HuH-7 (cell line): ENCODE measurements around the gene DDX39A.
A peak's percentile ranks its signal among the peaks of the same experiment; 100 is the strongest.
"Not testable (repeated sequence)": the region's sequence is repeated elsewhere in the genome, so short reads cannot be mapped to it uniquely, and the experiment has no call there.

Experiments
- DNase-seq: peaks from one replicate; pipeline ENCODE4 v3.0.0; 2011; ENCODE audit warnings: low spot score

The DDX39A gene

DNA sequence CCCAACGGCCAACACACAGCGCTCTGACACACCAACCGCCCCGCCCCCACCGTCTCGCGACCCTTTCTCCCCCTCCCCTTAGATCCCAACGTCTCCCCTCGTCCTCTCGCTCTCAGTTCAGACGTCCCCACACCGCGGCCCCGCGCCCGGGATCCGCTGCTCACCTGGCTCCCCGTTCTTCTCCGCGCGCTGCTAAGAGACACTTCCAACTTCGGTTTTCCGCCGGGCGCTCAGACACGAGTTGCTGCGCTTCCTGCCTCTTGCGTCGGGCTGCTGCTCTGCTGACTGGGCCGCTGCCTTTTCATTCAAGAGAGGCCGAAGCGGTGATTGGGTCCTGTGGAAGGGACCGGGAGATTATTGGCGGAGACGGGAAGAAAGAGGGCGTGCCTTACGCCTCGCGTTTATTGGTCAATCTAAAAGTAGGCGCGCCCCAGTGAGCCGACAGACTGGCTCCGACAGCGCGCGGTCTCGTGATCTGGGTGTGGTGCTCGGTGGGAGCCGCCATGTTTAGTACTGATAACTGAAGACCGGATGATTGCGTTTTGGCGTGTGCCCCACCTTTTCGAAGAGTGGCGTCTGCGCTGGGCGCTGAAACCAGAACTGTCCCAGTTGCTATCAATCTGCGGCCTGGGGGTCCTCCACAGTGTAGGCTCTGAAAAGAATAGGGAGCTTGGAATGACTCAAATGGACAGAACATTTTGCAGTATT is at the start of gene DDX39A:
Gene DDX39A (minus strand): TSS at position 236 of the 708 bp plus-strand sequence. CDS start 6,121 bp downstream, outside the sequence.
- peak; percentile 97 for DNase-seq

GRCh38 chr19:14467816-14468215 is 48.7 kb upstream of the DDX39A start:
- DNase-seq, result no peak

GRCh38 chr19:14467391-14467790 is 48.2 kb upstream of the DDX39A start:
- no peak for DNase-seq

- DNase-seq, result no peak
Observed at GRCh38 chr19:14463747-14464146, 44.6 kb upstream of the DDX39A start.

DNA sequence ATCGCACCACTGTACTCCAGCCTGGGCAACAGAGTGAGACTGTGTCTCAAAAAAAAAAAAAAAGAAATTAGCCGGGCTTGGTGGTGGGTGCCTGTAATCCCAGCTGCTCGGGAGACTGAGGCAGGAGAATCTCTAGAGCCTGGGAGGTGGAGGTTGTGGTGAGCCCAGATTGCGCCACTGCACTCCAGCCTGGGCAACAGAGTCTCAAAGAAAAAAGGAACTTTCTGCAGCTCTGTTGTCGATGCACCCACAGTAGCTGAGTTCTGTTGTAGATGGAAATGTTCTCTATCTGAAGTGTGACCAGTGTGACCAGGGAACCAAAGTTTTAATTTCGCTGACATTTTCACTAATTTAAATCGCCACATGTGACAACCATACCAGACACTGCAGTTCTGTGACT is 43.3 kb upstream of the DDX39A start:
- DNase-seq, result not testable (repeated sequence)

GRCh38 chr19:14460935-14461334 is 41.8 kb upstream of the DDX39A start:
- no peak for DNase-seq

DNA sequence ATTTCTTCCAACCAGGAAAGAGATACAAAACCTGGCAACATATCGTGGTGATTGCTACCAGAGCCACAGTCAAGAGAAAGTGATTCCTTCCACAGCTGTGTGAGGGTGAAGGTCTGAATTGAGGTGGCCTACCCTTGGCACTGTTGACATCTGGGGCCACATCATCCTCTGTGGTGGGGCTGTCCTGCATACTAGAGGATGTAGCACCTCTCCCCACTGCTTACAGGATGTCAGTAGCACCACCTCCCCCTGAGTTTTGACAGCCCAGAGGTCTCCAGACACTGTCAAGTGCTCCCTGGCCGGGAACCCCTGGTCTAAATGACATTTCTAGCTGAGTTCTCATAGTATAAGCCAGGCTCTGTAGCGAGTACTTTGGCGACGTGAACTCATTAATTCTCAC is 40.6 kb upstream of the DDX39A start:
- no peak for DNase-seq

DNA sequence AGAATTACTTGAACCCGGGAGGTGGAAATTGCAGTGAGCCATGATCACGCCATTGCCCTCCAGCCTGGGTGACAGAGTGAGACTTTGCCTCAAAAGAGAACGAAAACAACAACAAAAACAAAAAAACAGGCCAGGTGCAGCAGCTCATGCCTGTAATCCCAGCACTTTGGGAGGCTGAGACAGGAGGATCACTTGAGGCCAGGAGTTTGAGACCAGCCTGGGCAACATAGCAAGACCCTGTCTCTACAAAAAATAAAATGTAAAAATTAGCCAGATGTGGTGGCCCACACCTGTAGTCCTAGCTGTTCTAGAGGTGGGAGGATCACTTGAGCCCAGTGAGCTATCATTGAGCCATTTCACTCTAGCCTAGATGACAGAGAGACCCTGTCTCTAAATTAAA is 33.2 kb upstream of the DDX39A start:
- DNase-seq, result not testable (repeated sequence)

- DNase-seq, result no peak
Observed at GRCh38 chr19:14450876-14451275, 31.7 kb upstream of the DDX39A start.

- DNase-seq, result no peak
Observed at GRCh38 chr19:14450168-14450874, 31.2 kb upstream of the DDX39A start.

- no peak for DNase-seq
Observed at GRCh38 chr19:14449321-14449720, 30.2 kb upstream of the DDX39A start.

DNA sequence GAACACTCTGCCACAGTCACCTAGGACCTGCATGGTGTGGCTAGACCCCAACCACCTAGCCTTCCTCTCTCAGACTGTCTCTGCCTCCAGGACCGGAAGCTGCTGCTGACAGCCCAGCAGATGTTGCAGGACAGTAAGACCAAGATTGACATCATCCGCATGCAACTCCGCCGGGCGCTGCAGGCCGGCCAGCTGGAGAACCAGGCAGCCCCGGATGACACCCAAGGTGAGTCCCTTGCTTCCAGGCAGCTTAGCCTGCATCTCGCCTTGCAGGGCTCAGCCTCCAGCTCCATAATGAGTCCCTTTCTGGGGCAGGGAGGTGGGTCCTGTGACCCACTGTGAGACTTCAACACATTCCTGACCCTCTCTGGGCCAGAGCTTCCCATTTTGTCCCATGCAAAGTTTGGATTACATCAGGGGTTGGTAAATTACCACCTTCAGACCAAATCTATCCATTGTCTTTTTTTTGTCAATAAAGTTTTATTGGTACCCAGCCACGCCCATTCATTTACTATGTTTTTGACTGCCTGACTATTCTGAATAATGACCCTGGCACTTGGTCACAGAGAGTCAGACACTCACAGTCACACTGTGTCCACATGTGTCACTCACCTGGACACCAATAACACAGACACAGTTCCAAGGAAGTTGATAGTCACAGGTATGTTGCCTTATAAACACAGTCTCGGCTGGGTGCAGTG is 27.3 kb upstream of the DDX39A start:
- no peak for DNase-seq

- DNase-seq, result no peak
Observed at GRCh38 chr19:14443632-14444216, 24.6 kb upstream of the DDX39A start.

- DNase-seq, result no peak
Observed at GRCh38 chr19:14442891-14443631, 23.9 kb upstream of the DDX39A start.

DNA sequence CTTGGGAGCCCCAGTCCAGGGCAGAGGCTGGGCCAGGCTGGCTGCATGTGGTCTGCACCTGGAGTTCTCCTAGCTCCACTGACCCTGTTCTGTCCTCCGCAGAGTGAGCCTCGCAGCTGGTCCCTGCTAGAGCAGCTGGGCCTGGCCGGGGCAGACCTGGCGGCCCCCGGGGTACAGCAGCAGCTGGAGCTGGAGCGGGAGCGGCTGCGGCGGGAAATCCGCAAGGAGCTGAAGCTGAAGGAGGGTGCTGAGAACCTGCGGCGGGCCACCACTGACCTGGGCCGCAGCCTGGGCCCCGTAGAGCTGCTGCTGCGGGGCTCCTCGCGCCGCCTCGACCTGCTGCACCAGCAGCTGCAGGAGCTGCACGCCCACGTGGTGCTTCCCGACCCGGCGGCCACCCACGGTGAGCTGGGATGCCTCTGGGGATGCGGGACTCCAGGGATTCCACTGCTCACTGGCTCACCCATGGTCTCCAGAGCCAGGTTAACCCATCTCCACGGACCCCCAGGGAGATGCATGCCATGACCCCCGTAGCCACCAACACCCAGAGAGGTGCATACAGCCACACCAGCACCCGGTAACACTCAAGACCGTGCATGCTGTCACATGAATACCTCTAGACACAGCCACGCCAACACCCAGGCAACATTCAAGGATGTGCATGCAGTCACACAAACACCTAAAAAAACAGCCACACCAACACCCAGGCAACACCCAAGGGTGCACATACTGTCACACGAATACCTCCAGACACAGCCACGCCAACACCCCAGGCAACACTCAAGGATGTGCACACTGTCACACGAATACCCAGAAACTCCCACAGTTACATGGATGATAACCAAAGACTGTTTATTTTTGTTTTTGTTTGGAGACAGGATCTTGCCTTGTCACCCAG is 22.1 kb upstream of the DDX39A start:
- DNase-seq, result no peak

DNA sequence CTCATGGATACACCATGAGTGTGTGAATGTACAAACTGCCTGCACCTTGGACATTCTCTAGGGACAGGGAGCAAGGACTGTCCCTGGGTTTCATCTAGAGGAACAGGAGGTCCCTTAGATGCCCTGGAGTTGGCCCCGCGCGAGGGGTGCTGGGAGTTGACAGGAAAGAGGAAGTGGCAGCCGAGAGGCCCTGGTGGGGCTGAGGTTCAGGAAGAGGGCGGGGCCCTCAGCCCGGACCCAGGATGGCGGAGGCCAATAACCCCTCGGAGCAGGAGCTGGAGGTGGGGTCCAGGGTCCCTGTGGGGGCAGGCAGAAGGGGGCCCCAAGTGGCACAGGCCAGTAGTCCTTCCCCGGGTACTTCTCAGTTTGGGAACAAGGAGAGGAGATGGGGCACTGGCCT is 20.9 kb upstream of the DDX39A start:
- no peak for DNase-seq

- DNase-seq, result no peak
Observed at GRCh38 chr19:14439014-14439413, 19.9 kb upstream of the DDX39A start.

DNA sequence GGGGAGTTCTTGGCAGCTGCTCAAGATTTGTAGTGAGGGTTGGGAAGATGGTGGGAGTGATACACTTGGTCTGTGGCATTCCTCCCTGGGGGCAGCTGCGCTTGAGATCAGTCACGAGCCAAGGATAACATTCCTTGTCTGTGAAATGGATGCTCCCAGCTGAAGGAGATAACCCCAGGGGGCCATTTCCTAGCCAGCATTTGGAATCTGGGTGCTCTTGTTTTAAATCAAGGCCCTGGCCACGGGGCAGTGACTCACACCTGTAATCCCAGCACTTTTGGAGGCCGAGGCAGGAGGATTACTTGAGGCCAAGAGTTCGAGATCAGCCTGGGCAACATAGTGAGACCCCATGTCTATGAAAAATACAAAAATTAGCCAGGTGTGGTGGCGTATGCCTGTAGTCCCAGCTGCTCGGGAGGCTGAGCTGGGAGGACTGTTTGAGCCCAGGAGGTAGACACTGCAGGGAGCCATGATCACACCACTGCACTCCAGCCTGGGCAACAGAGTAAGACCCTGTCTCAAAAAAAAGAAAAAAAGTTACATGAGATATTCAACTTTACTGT is 18.5 kb upstream of the DDX39A start:
- DNase-seq, result no peak

GRCh38 chr19:14435320-14436050 is 16.3 kb upstream of the DDX39A start:
- DNase-seq, result no peak
